GM23338 (cell line): Measurements from ENCODE around the gene CACNB1. TPM values are rescaled to one million over a fixed set of nuclear protein-coding genes. Genes with fewer than 3 reads are reported as not detected.

ENCODE experiments used
- ATAC-seq: fragments of 200-7000 bp; cut with Tn5 transposase; 3 replicates; pipeline ENCODE4 v1.9.1; 2020
- DNase-seq: peaks from one replicate; pipeline ENCODE4 v3.0.0-alpha.2; 2015; ENCODE audit warnings: low spot score
- H2AFZ ChIP-seq: fragments of 200-600 bp; sonication (generic); 2 replicates; pipeline ENCODE4 v1.8.0; 2016; ENCODE audit warnings: antibody characterized with exemption, mild to moderate bottlenecking, moderate library complexity
- H3F3A ChIP-seq: fragments of 200-600 bp; sonication (generic); replicated peaks from 2 replicates; pipeline ENCODE4 v1.8.0; 2017; ENCODE audit warnings: antibody characterized with exemption, mixed run types, low read depth
- H3K27ac ChIP-seq: fragments of 200-600 bp; sonication (generic); 2 replicates; pipeline ENCODE4 v1.6.1; 2016; ENCODE audit warnings: low read depth
- H3K27me3 ChIP-seq: fragments of 200-600 bp; sonication (generic); 2 replicates; pipeline ENCODE4 v1.8.0; 2016; ENCODE audit warnings: mild to moderate bottlenecking, mixed run types, moderate library complexity; ENCODE audit not compliant: insufficient read depth
- H3K36me3 ChIP-seq: fragments of 200-600 bp; sonication (generic); 2 replicates; pipeline ENCODE4 v1.8.0; 2016; ENCODE audit warnings: mild to moderate bottlenecking; ENCODE audit not compliant: insufficient read depth
- H3K4me1 ChIP-seq: fragments of 200-600 bp; sonication (generic); 2 replicates; pipeline ENCODE4 v1.8.0; 2016; ENCODE audit warnings: mild to moderate bottlenecking, moderate library complexity; ENCODE audit not compliant: insufficient read depth
- H3K4me2 ChIP-seq: fragments of 200-600 bp; sonication (generic); 2 replicates; pipeline ENCODE4 v1.7.1; 2017; ENCODE audit warnings: mixed run types
- H3K4me3 ChIP-seq: fragments of 200-600 bp; sonication (generic); 2 replicates; pipeline ENCODE4 v1.6.1; 2016; ENCODE audit warnings: mixed run types
- H3K79me2 ChIP-seq: fragments of 200-600 bp; sonication (generic); replicated peaks from 2 replicates; pipeline ENCODE4 v1.8.0; 2017; ENCODE audit warnings: mild to moderate bottlenecking; ENCODE audit not compliant: insufficient read depth
- H3K9me2 ChIP-seq: fragments of 200-600 bp; sonication (generic); 2 replicates; pipeline ENCODE4 v1.8.0; 2017; ENCODE audit not compliant: insufficient read depth
- H4K20me1 ChIP-seq: fragments of 200-600 bp; sonication (generic); replicated peaks from 2 replicates; pipeline ENCODE4 v1.8.0; 2017; ENCODE audit warnings: mild to moderate bottlenecking; ENCODE audit not compliant: insufficient read depth
- H3K27ac Mint-ChIP-seq: 2 replicates; pipeline ENCODE4 v1.8.0; 2020; ENCODE audit warnings: inconsistent platforms, mild to moderate bottlenecking, moderate library complexity, mixed read lengths
- H3K27me3 Mint-ChIP-seq: 3 replicates; pipeline ENCODE4 v1.8.0; 2022; ENCODE audit warnings: low read depth, mild to moderate bottlenecking, moderate library complexity, mixed read lengths, inconsistent platforms; ENCODE audit not compliant: insufficient read depth, poor library complexity
- H3K36me3 Mint-ChIP-seq: 3 replicates; pipeline ENCODE4 v1.8.0; 2021; ENCODE audit warnings: low read depth, mild to moderate bottlenecking, inconsistent platforms, moderate library complexity, mixed read lengths
- H3K4me1 Mint-ChIP-seq: 3 replicates; pipeline ENCODE4 v1.8.0; 2020; ENCODE audit warnings: mild to moderate bottlenecking, inconsistent platforms, mixed read lengths
- H3K4me3 Mint-ChIP-seq: 3 replicates; pipeline ENCODE4 v1.8.0; 2021; ENCODE audit warnings: moderate library complexity, mild to moderate bottlenecking, inconsistent platforms, mixed read lengths
- H3K9me3 Mint-ChIP-seq: 3 replicates; pipeline ENCODE4 v1.8.0; 2020; ENCODE audit warnings: moderate library complexity, mild to moderate bottlenecking, inconsistent platforms, mixed read lengths
- CREB1 ChIP-seq: fragments of 250-450 bp; sonication (Bioruptor Pico); IDR thresholded peaks from 2 replicates; pipeline ENCODE4 v1.5.0; 2020; ENCODE audit warnings: low read depth, mild to moderate bottlenecking, moderate library complexity
- CTCF ChIP-seq, 2 experiments: fragments of 200-600 bp in 1 of 2; sonication (generic) in 1 of 2; conservative IDR thresholded peaks; 2 replicates each; pipeline versions ENCODE4 v1.5.1 to v1.6.1; 2016 to 2017; ENCODE audit warnings: antibody characterized with exemption in 2 of 2, low read depth in 2 of 2, mild to moderate bottlenecking in 2 of 2, moderate library complexity in 1 of 2
- EZH2 ChIP-seq: fragments of 200-600 bp; sonication (generic); IDR thresholded peaks from one replicate; pipeline ENCODE4 v1.8.0; 2017; ENCODE audit warnings: antibody characterized with exemption, mild to moderate bottlenecking, low read depth; ENCODE audit not compliant: unreplicated experiment
- NANOG ChIP-seq: IDR thresholded peaks from 2 replicates; pipeline ENCODE4 v1.6.1; 2016; ENCODE audit warnings: antibody characterized with exemption, borderline replicate concordance
- ZNF114 ChIP-seq: fragments of 250-450 bp; sonication (Bioruptor Pico); IDR thresholded peaks from 2 replicates; pipeline ENCODE4 v1.5.0; 2020; ENCODE audit warnings: mild to moderate bottlenecking, moderate library complexity
- polyA plus RNA-seq: library from polyadenylated mRNA; unstranded; fragments of >200 nt; fragmentation: Nextera tagmentation; extraction: Ambion mirVana; gene quantifications from 2 replicates; pipeline ENCODE4 v1.2.1, GENCODE V29; 2016
- total RNA-seq: library from RNA; depleted of rRNA; stranded (reverse); fragments of >200 nt; shearing (Covaris generic); gene quantifications from 2 replicates; pipeline ENCODE4 v1.2.3, GENCODE V29; 2014

CACNB1 gene
- total and polyA plus RNA-seq, 2 experiments from 2014 or later = 8.4 to 13.1 TPM

GRCh38 chr17:39225959-39226683 lies 28.7 kb upstream of the CACNB1 start:
- Histone ChIP-seq H3K79me2 (no peaks in the 10 kb centered on the region), H3K27ac (no peak overlapping the region), H3K36me3 (no peaks in the 10 kb centered on the region), H2AFZ (no peak overlapping the region), H3K4me1 (peaks cover 7% of the 10 kb centered on the region; the same call in 1 of the 2 replicates), H3K27me3 (peaks cover 34% of the 10 kb centered on the region), H3K4me3 (peak overlapping the region; percentile 81; the same call in 1 of the 2 replicates), H3K4me2 (peak overlapping the region; percentile 61), H3F3A (peaks cover 8% of the 10 kb centered on the region; the same call in 1 of the 2 replicates), H3K9me2 (no peaks in the 10 kb centered on the region), H4K20me1 (no peaks in the 10 kb centered on the region)
- Mint-ChIP-seq H3K9me3 (no peaks in the 10 kb centered on the region; the same call in 2 of the 3 replicates), H3K4me1 (peaks cover 19% of the 10 kb centered on the region), H3K4me3 (peak overlapping the region; percentile 70), H3K27me3 (peaks cover 40% of the 10 kb centered on the region), H3K27ac (no peak overlapping the region), H3K36me3 (no peaks in the 10 kb centered on the region; the same call in 2 of the 3 replicates)
- ATAC-seq (peak; percentile 89), DNase-seq (peak; percentile 99)
- TF ChIP-seq ZNF114 (no peak), CREB1 (CRISPR knock-in tag) (0 out of 2 replicates have a peak, but pooled peaks have one; percentile 9)

- Histone ChIP-seq H3K4me1 (peaks cover 7% of the 10 kb centered on the region; the same call in 1 of the 2 replicates), H3K27me3 (peaks cover 34% of the 10 kb centered on the region)
These were observed 28.0 kb upstream of the CACNB1 start, which contains the start of gene STAC2 for GRCh38 chr17:39225308-39225958. Gene STAC2 (minus strand): TSS chr17:39225945. CDS start chr17:39225502, 443 bp downstream.

More at GRCh38 chr17:39225308-39225958, 28.0 kb upstream of the CACNB1 start, which contains the start of gene STAC2:
- no peaks in the 10 kb centered on the region; the same call in 2 of the 3 replicates for H3K9me3 Mint-ChIP-seq
- DNase-seq (no peak), ATAC-seq (peak; percentile 22)
- Histone ChIP-seq H3K4me2 (peak within 1 kb of the TSS; percentile 94), H3K27ac (no peak within 1 kb of the TSS), H3K4me3 (peak within 1 kb of the TSS; percentile 81), H3F3A (0 out of 2 replicates have a peak, but pooled peaks cover 8% of the 10 kb centered on the region), H3K36me3 (no peaks in the 10 kb centered on the region), H3K79me2 (no peaks in the 10 kb centered on the region), H3K9me2 (no peaks in the 10 kb centered on the region), H4K20me1 (no peaks in the 10 kb centered on the region), H2AFZ (peak within 1 kb of the TSS; percentile 88)
- no peaks in the 10 kb centered on the region; the same call in 2 of the 3 replicates for H3K36me3 Mint-ChIP-seq
- TF ChIP-seq CTCF (conservative IDR thresholded peaks at IDR 0.05; ENCODE audit: low read depth in 2 of 2) (no peak), NANOG (no peak), EZH2 (peak; percentile 76)
- H3K4me3 Mint-ChIP-seq = peak within 1 kb of the TSS; percentile 82
- peaks cover 19% of the 10 kb centered on the region for H3K4me1 Mint-ChIP-seq
- no peak within 1 kb of the TSS for H3K27ac Mint-ChIP-seq
- peaks cover 40% of the 10 kb centered on the region for H3K27me3 Mint-ChIP-seq
